Mesenchymal stem cell (in vitro differentiated cells and primary cell): ENCODE measurements around the gene KCNK4.

Experiments used
- DNase-seq: peaks from one replicate; pipeline ENCODE4 v3.0.0-alpha.2; 2013
- H2AFZ ChIP-seq: one replicate; pipeline ENCODE4 v1.6.1; 2013; ENCODE audit warnings: low read depth, mild to moderate bottlenecking, control low read depth, inconsistent platforms, low read length, moderate library complexity
- H2AK5ac ChIP-seq: 2 replicates; pipeline ENCODE4 v1.6.1; 2013; ENCODE audit warnings: low read length, moderate library complexity, mild to moderate bottlenecking, inconsistent platforms; ENCODE audit not compliant: severe bottlenecking
- H2BK120ac ChIP-seq: one replicate; pipeline ENCODE4 v1.6.1; 2013; ENCODE audit warnings: low read depth, mild to moderate bottlenecking, inconsistent platforms, low read length, moderate library complexity
- H2BK12ac ChIP-seq, 2 experiments: one replicate each; pipeline ENCODE4 v1.6.1; 2013; ENCODE audit warnings: inconsistent platforms in 2 of 2, low read length in 2 of 2, mild to moderate bottlenecking in 2 of 2, moderate library complexity in 2 of 2, control low read depth in 1 of 2
- H2BK15ac ChIP-seq: one replicate; pipeline ENCODE4 v1.6.1; 2013; ENCODE audit warnings: mild to moderate bottlenecking, low read depth, inconsistent platforms; ENCODE audit not compliant: poor library complexity, severe bottlenecking
- H2BK5ac ChIP-seq: 2 replicates; pipeline ENCODE4 v1.6.1; 2013; ENCODE audit warnings: low read depth, mild to moderate bottlenecking, low read length, control low read depth, inconsistent platforms; ENCODE audit not compliant: poor library complexity, severe bottlenecking
- H3K14ac ChIP-seq, 2 experiments: one replicate each; pipeline ENCODE4 v1.6.1; 2013; ENCODE audit warnings: inconsistent platforms in 2 of 2, low read length in 2 of 2, control low read depth in 1 of 2, mild to moderate bottlenecking in 1 of 2, moderate library complexity in 1 of 2
- H3K18ac ChIP-seq, 2 experiments: one replicate each; pipeline ENCODE4 v1.6.1; 2013; ENCODE audit warnings: inconsistent platforms in 2 of 2, low read length in 2 of 2, control low read depth in 1 of 2, low read depth in 1 of 2, mild to moderate bottlenecking in 1 of 2
- H3K23ac ChIP-seq, 2 experiments: one replicate each; pipeline ENCODE4 v1.6.1; 2013; ENCODE audit warnings: inconsistent platforms in 2 of 2, low read length in 2 of 2, mild to moderate bottlenecking in 2 of 2, moderate library complexity in 2 of 2, control low read depth in 1 of 2
- H3K27ac ChIP-seq: 2 replicates; pipeline ENCODE4 v1.5.1; 2013; ENCODE audit warnings: mild to moderate bottlenecking, moderate library complexity, low read length, control low read depth, inconsistent platforms; ENCODE audit not compliant: poor library complexity, severe bottlenecking
- H3K27me3 ChIP-seq, 2 experiments: 2 replicates each; pipeline versions ENCODE4 v1.6.1 to v1.7.0; 2013; ENCODE audit warnings: low read length in 2 of 2, mild to moderate bottlenecking in 2 of 2, moderate library complexity in 2 of 2, control low read depth in 1 of 2, inconsistent platforms in 1 of 2; ENCODE audit not compliant: control insufficient read depth in 1 of 2, insufficient read depth in 1 of 2
- H3K36me3 ChIP-seq, 2 experiments: 2 replicates each; pipeline versions ENCODE4 v1.6.1 to v1.7.0; 2013; ENCODE audit warnings: low read length in 2 of 2, control low read depth in 1 of 2, inconsistent platforms in 1 of 2, low read depth in 1 of 2, mild to moderate bottlenecking in 1 of 2; ENCODE audit not compliant: insufficient read depth in 2 of 2, control insufficient read depth in 1 of 2
- H3K4ac ChIP-seq, 2 experiments: one replicate each; pipeline ENCODE4 v1.6.1; 2013; ENCODE audit warnings: inconsistent platforms in 2 of 2, low read length in 2 of 2, mild to moderate bottlenecking in 2 of 2, moderate library complexity in 2 of 2, control low read depth in 1 of 2, low read depth in 1 of 2
- H3K4me1 ChIP-seq: 2 replicates; pipeline ENCODE4 v1.6.1; 2013; ENCODE audit warnings: low read depth, low read length, control low read depth; ENCODE audit not compliant: control insufficient read depth, insufficient read depth
- H3K4me2 ChIP-seq: 2 replicates; pipeline ENCODE4 v1.6.1; 2013; ENCODE audit warnings: low read length, mild to moderate bottlenecking, inconsistent platforms; ENCODE audit not compliant: poor library complexity, severe bottlenecking
- H3K4me3 ChIP-seq, 2 experiments: 2 replicates each; pipeline versions ENCODE4 v1.5.1 to v1.7.0; 2013; ENCODE audit warnings: low read length in 2 of 2, mild to moderate bottlenecking in 2 of 2, control low read depth in 1 of 2, low read depth in 1 of 2; ENCODE audit not compliant: insufficient read depth in 1 of 2
- H3K79me1 ChIP-seq: replicated peaks from 2 replicates; pipeline ENCODE4 v1.6.1; 2013; ENCODE audit warnings: mild to moderate bottlenecking, control low read depth, low read length, inconsistent platforms; ENCODE audit not compliant: poor library complexity, severe bottlenecking
- H3K9ac ChIP-seq: 2 replicates; pipeline ENCODE4 v1.7.0; 2013; ENCODE audit warnings: mild to moderate bottlenecking, low read length, moderate library complexity
- H3K9me3 ChIP-seq: 2 replicates; pipeline ENCODE4 v1.7.0; 2013; ENCODE audit warnings: mild to moderate bottlenecking, low read length; ENCODE audit not compliant: control insufficient read depth
- H4K8ac ChIP-seq: one replicate; pipeline ENCODE4 v1.6.1; 2013; ENCODE audit warnings: inconsistent platforms, mild to moderate bottlenecking, low read length, moderate library complexity
- H4K91ac ChIP-seq: one replicate; pipeline ENCODE4 v1.6.1; 2013; ENCODE audit warnings: mild to moderate bottlenecking, low read length, inconsistent platforms
- WGBS: methylation state at CpG from one replicate; pipeline ENCODE4 v1.1.7; 2013; ENCODE audit warnings: mixed read lengths; 5-methylcytosine and 5-hydroxymethylcytosine counted together

The KCNK4 gene

DNA sequence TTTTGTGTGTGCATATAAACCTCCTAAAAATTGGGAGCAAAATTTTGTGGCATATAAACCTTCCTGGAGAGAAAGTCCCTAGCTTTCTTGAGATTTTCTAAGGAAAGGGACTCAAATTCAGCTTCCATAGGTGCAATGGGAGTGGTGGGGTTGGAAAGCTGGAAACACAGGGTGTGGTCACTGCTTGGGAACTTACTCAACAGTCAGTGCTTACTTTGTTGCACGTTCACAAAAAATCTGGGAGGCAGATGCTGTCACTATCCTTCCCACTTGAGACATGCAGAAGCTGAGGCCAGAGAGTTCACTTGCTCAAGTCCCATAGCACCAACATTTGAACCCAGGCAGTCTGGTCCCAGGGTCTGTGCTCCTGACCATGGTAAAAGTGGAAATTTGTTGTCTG lies 5.1 kb downstream of the KCNK4 start:
- no peak overlapping the region for H2BK120ac ChIP-seq
- H2AK5ac ChIP-seq: no peak overlapping the region
- H3K9me3 ChIP-seq: no peaks in the 10 kb centered on the region
- no peak overlapping the region for H3K23ac ChIP-seq
- H3K36me3 ChIP-seq: peaks cover 0 to 1% of the 10 kb centered on the region in 2 experiments
- peaks cover 82 to 87% of the 10 kb centered on the region in 2 experiments for H3K27me3 ChIP-seq
- no peak overlapping the region for H2BK15ac ChIP-seq
- no peak overlapping the region for H3K4ac ChIP-seq
- DNase-seq: no peak
- no peak overlapping the region for H3K18ac ChIP-seq
- H2AFZ ChIP-seq: no peak overlapping the region
- peaks cover 1% of the 10 kb centered on the region for H3K79me1 ChIP-seq
- no peak overlapping the region for H3K4me3 ChIP-seq
- H4K91ac ChIP-seq: no peak overlapping the region
- peaks cover 32% of the 10 kb centered on the region for H3K4me1 ChIP-seq
- H3K14ac ChIP-seq: no peak overlapping the region
- H3K4me2 ChIP-seq: no peak overlapping the region
- no peak overlapping the region for H2BK5ac ChIP-seq
- H2BK12ac ChIP-seq: no peak overlapping the region
- WGBS: 22% methylated on average over 1 of the region's 1 CpG
- no peak overlapping the region for H3K9ac ChIP-seq
- no peak overlapping the region for H4K8ac ChIP-seq
- H3K27ac ChIP-seq: no peak overlapping the region

DNA sequence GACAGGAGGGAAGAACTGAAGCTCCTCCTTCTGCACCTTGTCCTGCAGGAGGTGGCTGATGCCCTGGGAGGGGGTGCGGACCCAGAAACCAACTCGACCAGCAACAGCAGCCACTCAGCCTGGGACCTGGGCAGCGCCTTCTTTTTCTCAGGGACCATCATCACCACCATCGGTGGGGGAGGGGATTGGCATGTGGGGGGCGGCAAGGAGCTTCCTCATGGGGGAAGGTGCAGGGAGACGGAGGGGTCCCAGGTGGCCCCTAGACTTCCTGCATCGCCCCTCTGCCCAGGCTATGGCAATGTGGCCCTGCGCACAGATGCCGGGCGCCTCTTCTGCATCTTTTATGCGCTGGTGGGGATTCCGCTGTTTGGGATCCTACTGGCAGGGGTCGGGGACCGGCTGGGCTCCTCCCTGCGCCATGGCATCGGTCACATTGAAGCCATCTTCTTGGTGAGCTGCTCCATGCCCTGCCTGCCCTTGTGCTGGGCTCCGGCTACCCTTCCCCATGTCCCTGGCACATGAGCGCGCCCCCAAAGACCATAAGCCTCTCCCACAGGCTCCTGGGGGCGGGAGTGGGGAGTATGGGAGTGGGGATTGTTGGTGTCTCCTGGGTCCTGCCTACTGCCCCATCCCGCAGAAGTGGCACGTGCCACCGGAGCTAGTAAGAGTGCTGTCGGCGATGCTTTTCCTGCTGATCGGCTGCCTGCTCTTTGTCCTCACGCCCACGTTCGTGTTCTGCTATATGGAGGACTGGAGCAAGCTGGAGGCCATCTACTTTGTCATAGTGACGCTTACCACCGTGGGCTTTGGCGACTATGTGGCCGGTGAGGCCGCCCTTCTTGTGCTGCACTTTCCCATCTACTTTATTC lies 6.0 kb downstream of the KCNK4 start:
- Histone ChIP-seq H3K14ac (no peak overlapping the region), H3K23ac (no peak overlapping the region), H3K27ac (no peak overlapping the region), H3K4ac (no peak overlapping the region), H4K8ac (no peak overlapping the region), H3K27me3 (peaks cover 80 to 81% of the 10 kb centered on the region in 2 experiments), H3K9me3 (no peaks in the 10 kb centered on the region), H2BK15ac (no peak overlapping the region), H2AK5ac (no peak overlapping the region), H2BK12ac (no peak overlapping the region), H3K4me1 (peaks cover 24% of the 10 kb centered on the region), H3K79me1 (no peaks in the 10 kb centered on the region), H4K91ac (no peak overlapping the region), H2AFZ (no peak overlapping the region), H3K4me2 (no peak overlapping the region), H3K4me3 (no peak overlapping the region), H2BK120ac (no peak overlapping the region), H3K36me3 (no peaks in the 10 kb centered on the region), H2BK5ac (no peak overlapping the region), H3K18ac (no peak overlapping the region), H3K9ac (no peak overlapping the region)
- DNase-seq: no peak
- WGBS: 18% methylated on average over 28 of the region's 34 CpGs

DNA sequence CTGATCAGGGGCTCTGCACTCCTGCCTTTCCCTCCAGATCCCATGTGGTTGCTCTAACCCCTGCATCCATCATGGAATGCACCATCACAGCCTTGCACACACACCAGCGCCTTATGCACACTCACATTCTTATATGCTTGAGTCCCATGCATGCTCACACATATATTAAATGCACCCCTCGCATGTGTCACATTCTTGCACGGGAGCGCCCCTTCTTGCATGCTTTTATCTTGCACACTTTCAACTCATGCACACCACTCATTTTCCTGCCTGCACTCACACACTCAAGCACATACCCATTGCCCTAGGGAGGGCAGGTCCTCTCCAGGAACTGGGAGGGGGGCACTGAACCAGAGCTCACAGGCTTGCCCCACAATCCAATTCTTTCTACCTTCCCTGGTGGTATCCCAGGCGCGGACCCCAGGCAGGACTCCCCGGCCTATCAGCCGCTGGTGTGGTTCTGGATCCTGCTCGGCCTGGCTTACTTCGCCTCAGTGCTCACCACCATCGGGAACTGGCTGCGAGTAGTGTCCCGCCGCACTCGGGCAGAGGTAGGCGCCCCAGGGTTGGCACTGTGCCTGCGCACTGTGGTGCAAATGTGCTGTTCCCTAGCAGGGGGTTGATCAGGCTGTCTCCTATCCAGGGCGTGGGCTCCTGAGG lies 6.7 kb downstream of the KCNK4 start:
- H3K9me3 ChIP-seq: no peaks in the 10 kb centered on the region
- no peak overlapping the region for H2BK120ac ChIP-seq
- peaks cover 72 to 75% of the 10 kb centered on the region in 2 experiments for H3K27me3 ChIP-seq
- no peak overlapping the region for H2BK12ac ChIP-seq
- H3K14ac ChIP-seq: no peak overlapping the region
- peaks cover 19% of the 10 kb centered on the region for H3K4me1 ChIP-seq
- H4K91ac ChIP-seq: no peak overlapping the region
- no peak for DNase-seq
- H3K4me3 ChIP-seq: no peak overlapping the region
- WGBS: 55% methylated on average over 18 of the region's 18 CpGs
- no peaks in the 10 kb centered on the region for H3K79me1 ChIP-seq
- H3K4me2 ChIP-seq: no peak overlapping the region
- no peak overlapping the region for H3K18ac ChIP-seq
- peak overlapping the region in 1 of 2 experiments; percentile 43 for H3K23ac ChIP-seq
- H4K8ac ChIP-seq: no peak overlapping the region
- no peak overlapping the region for H2AK5ac ChIP-seq
- no peaks in the 10 kb centered on the region for H3K36me3 ChIP-seq
- H3K27ac ChIP-seq: no peak overlapping the region
- H2BK5ac ChIP-seq: no peak overlapping the region
- no peak overlapping the region for H3K4ac ChIP-seq
- no peak overlapping the region for H3K9ac ChIP-seq
- H2AFZ ChIP-seq: no peak overlapping the region
- H2BK15ac ChIP-seq: no peak overlapping the region
